Neural crest cell (in vitro differentiated cells): ENCODE data around the gene C1QC. TPM values are rescaled to one million over a fixed set of nuclear protein-coding genes. Genes with fewer than 3 reads are reported as not detected.

Experiments used
- DNase-seq: peaks from one replicate; pipeline ENCODE4 v3.0.0; 2021; ENCODE audit warnings: low read depth, mixed read lengths, low spot score
- H3K27ac Mint-ChIP-seq: one replicate; pipeline ENCODE4 v1.8.0; 2021; ENCODE audit warnings: mild to moderate bottlenecking, mixed read lengths; ENCODE audit not compliant: unreplicated experiment
- H3K27me3 Mint-ChIP-seq: 2 replicates; pipeline ENCODE4 v1.8.0; 2021; ENCODE audit warnings: low read depth, mild to moderate bottlenecking, mixed read lengths
- H3K36me3 Mint-ChIP-seq: 2 replicates; pipeline ENCODE4 v1.8.0; 2021; ENCODE audit warnings: low read depth, mild to moderate bottlenecking, mixed read lengths
- H3K4me1 Mint-ChIP-seq: 2 replicates; pipeline ENCODE4 v1.8.0; 2021; ENCODE audit warnings: mixed read lengths
- H3K4me3 Mint-ChIP-seq: one replicate; pipeline ENCODE4 v1.8.0; 2021; ENCODE audit warnings: mild to moderate bottlenecking, mixed read lengths
- H3K9me3 Mint-ChIP-seq: 2 replicates; pipeline ENCODE4 v1.8.0; 2021; ENCODE audit warnings: mixed read lengths
- CTCF ChIP-seq: fragments of 200-600 bp; sonication (generic); conservative IDR thresholded peaks from 2 replicates; pipeline ENCODE4 v1.5.0; 2021; ENCODE audit warnings: antibody characterized with exemption, mild to moderate bottlenecking
- long read RNA-seq: library from polyadenylated mRNA; unstranded; transcript quantifications from one replicate; pipeline ENCODE4 v2.0.0, GENCODE V29; 2020
- total RNA-seq: library from RNA; stranded (reverse); gene quantifications from 2 replicates; pipeline ENCODE4 v1.2.1, GENCODE V29; 2021

C1QC gene
- total RNA-seq, result not detected in 2 replicates
- long read RNA-seq, result 0 reads

- Mint-ChIP-seq H3K4me1 (no peaks in the 10 kb centered on the region), H3K4me3 (no peak within 1 kb of the TSS), H3K9me3 (no peaks in the 10 kb centered on the region), H3K36me3 (no peaks in the 10 kb centered on the region), H3K27ac (no peak within 1 kb of the TSS), H3K27me3 (peaks cover 7% of the 10 kb centered on the region)
- TF ChIP-seq CTCF, result no peak
- no peak for DNase-seq
These were observed at the start of gene C1QC for GRCh38 chr1:22643381-22643780. Gene C1QC (plus strand): TSS chr1:22643633. CDS start chr1:22644024, 391 bp downstream.

DNA sequence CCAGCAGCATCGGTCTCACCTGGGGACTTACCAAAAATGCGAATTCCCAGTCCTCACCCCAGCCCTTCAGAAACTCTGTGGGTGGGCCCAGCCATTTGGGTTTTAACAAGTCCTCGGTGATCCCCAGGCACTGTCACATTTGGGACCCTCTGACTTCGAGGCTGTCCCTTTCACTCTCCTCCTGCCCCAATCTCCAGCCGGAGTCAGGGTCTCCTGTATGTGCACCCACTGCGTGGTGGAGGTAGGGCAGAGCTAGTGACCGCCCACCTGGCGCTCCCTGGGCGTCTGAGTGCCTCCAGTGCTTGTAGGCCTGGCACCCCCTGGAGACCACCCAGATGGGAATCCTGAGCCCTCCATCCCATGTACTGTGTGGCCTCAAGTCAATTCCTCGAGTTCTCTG lies 49.0 kb upstream of the C1QC start:
- DNase-seq, result no peak
- Mint-ChIP-seq H3K4me3 (no peak overlapping the region), H3K9me3 (no peaks in the 10 kb centered on the region), H3K27me3 (peaks cover 38% of the 10 kb centered on the region), H3K4me1 (no peaks in the 10 kb centered on the region), H3K27ac (no peak overlapping the region), H3K36me3 (no peaks in the 10 kb centered on the region)
- TF ChIP-seq CTCF, result no peak

DNA sequence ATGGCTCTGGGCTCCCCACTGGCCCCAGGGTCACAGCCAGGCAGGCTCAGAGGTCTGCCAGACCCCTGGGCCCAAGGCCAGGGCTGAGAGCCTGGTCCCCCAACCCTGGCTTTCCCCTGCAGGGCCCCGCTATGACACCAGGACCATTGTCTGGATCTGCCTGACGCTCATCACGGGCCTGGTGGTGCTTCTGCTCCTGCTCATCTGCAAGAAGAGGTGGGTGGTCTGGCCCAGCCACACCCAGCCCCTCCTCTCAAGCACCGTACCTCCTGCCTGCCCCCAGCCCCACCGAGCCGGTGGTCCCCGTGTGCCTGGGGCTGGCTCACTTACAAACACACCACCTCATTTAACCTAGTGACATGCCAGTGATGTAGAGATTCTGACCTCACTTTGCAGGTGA lies 48.3 kb upstream of the C1QC start:
- Mint-ChIP-seq H3K27ac (no peak overlapping the region), H3K4me1 (no peaks in the 10 kb centered on the region), H3K36me3 (no peaks in the 10 kb centered on the region), H3K9me3 (no peaks in the 10 kb centered on the region), H3K4me3 (no peak overlapping the region), H3K27me3 (peaks cover 35% of the 10 kb centered on the region)
- DNase-seq, result no peak
- TF ChIP-seq CTCF, result no peak

DNA sequence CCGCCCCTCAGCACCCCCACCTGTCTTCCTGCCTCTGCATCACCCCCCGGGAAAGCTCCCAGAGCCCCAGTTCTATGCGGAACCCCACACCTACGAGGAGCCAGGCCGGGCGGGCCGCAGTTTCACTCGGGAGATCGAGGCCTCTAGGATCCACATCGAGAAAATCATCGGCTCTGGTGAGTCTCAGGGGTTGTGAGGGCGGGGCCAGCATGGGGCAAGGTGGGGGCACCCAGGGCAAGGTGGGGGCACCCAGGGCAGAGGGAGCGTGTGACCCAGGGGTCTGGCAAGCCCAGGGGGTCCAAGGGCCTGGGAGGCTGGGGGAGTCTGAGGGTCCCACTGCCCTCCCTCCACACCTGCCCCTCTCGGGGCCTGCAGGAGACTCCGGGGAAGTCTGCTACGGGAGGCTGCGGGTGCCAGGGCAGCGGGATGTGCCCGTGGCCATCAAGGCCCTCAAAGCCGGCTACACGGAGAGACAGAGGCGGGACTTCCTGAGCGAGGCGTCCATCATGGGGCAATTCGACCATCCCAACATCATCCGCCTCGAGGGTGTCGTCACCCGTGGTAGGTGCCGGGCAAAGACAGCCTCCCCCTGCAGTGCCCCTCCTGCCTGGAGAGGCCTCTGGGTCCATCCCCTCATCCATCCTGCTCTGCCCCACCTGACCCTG lies 46.0 kb upstream of the C1QC start:
- H3K27ac Mint-ChIP-seq, result no peak overlapping the region
- H3K4me3 Mint-ChIP-seq, result no peak overlapping the region
- no peaks in the 10 kb centered on the region for H3K36me3 Mint-ChIP-seq
- H3K4me1 Mint-ChIP-seq, result no peaks in the 10 kb centered on the region
- TF ChIP-seq CTCF, result no peak
- no peak for DNase-seq
- H3K9me3 Mint-ChIP-seq, result no peaks in the 10 kb centered on the region
- H3K27me3 Mint-ChIP-seq, result peaks cover 20% of the 10 kb centered on the region

DNA sequence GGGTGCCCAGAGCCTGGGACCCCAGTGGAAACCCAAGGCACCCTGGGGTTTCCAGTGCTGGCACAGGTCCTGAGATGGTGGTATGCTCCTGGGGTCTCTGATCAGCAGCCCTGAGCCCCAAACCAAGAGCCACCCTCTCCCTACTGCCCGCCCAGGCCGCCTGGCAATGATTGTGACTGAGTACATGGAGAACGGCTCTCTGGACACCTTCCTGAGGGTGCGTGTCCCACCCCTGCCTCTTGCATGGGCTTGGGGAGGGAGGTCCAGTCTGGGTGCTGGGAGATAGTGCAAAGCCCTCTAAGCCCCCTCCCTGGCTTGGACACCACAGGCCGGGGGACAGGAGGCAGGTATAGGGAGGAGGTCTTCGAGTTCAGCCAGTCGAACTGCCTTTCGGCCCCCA lies 45.4 kb upstream of the C1QC start:
- H3K4me3 Mint-ChIP-seq, result no peak overlapping the region
- H3K9me3 Mint-ChIP-seq, result no peaks in the 10 kb centered on the region
- TF ChIP-seq CTCF, result no peak
- H3K27me3 Mint-ChIP-seq, result peaks cover 17% of the 10 kb centered on the region
- no peaks in the 10 kb centered on the region for H3K36me3 Mint-ChIP-seq
- H3K4me1 Mint-ChIP-seq, result no peaks in the 10 kb centered on the region
- H3K27ac Mint-ChIP-seq, result no peak overlapping the region
- no peak for DNase-seq
